NCI-H2171 treated with DMSO at 0.1 percent for 48 hours (cell line): Measurements from ENCODE around the gene IL17RE.
A peak's percentile ranks its signal among the peaks of the same experiment; 100 is the strongest.
"Not testable (repeated sequence)": the region's sequence is repeated elsewhere in the genome, so short reads cannot be mapped to it uniquely, and the experiment has no call there.

Experiments
- DNase-seq: peaks from one replicate; lab custom pipeline; 2025; lab: John Stamatoyannopoulos, UW

The IL17RE gene

GRCh38 chr3:9902372-9903237, at the start of gene IL17RE:
Gene IL17RE, plus strand, starts transcription at chr3:9902848. Its CDS starts 85 bp downstream, at chr3:9902933.
- no peak for DNase-seq

GRCh38 chr3:9854291-9854940, 48.2 kb upstream of the IL17RE start:
- DNase-seq = peak; percentile 22

GRCh38 chr3:9855594-9855993, 47.1 kb upstream of the IL17RE start:
- DNase-seq = no peak

GRCh38 chr3:9859530-9860025, 43.1 kb upstream of the IL17RE start:
- no peak for DNase-seq

GRCh38 chr3:9861201-9861600, 41.4 kb upstream of the IL17RE start:
- DNase-seq = no peak

GRCh38 chr3:9861626-9862130, 41.0 kb upstream of the IL17RE start:
- DNase-seq = no peak

- DNase-seq = no peak
Observed at GRCh38 chr3:9862391-9863057, 40.1 kb upstream of the IL17RE start.

GRCh38 chr3:9863058-9863772, 39.4 kb upstream of the IL17RE start:
- no peak for DNase-seq

- peak; percentile 40 for DNase-seq
Observed at GRCh38 chr3:9864200-9864927, 38.3 kb upstream of the IL17RE start.

- DNase-seq = not testable (repeated sequence)
Observed at GRCh38 chr3:9865125-9865637, 37.5 kb upstream of the IL17RE start.

GRCh38 chr3:9866639-9867038, 36.0 kb upstream of the IL17RE start:
- no peak for DNase-seq

- no peak for DNase-seq
Observed at GRCh38 chr3:9867106-9867505, 35.5 kb upstream of the IL17RE start.

GRCh38 chr3:9869955-9870354, 32.7 kb upstream of the IL17RE start:
- no peak for DNase-seq

GRCh38 chr3:9870978-9871377, 31.7 kb upstream of the IL17RE start:
- DNase-seq = peak; percentile 21

GRCh38 chr3:9872067-9872466, 30.6 kb upstream of the IL17RE start:
- DNase-seq = not testable (repeated sequence)

- DNase-seq = peak; percentile 61
Observed at GRCh38 chr3:9875448-9875847, 27.2 kb upstream of the IL17RE start.

GRCh38 chr3:9876255-9876654, 26.4 kb upstream of the IL17RE start:
- DNase-seq = not testable (repeated sequence)

GRCh38 chr3:9876991-9877390, 25.7 kb upstream of the IL17RE start:
- DNase-seq = no peak

- DNase-seq = no peak
Observed at GRCh38 chr3:9878700-9879099, 23.9 kb upstream of the IL17RE start.

- no peak for DNase-seq
Observed at GRCh38 chr3:9879830-9880549, 22.7 kb upstream of the IL17RE start, which contains the start of gene CIDEC. Gene CIDEC, minus strand, starts transcription at chr3:9880253. Its CDS starts 1,767 bp downstream, at chr3:9878486.
